CD4-positive, alpha-beta T cell treated with Interleukin-15 for 1 hour (primary cell): Measurements from ENCODE around the gene CEP95.

Experiments used
- DNase-seq: peaks from one replicate; pipeline ENCODE4 v3.0.0-alpha.2; 2020

Gene CEP95

GRCh38 chr17:64579917-64580316 is 73.1 kb downstream of the CEP95 start:
- no peak for DNase-seq

GRCh38 chr17:64580384-64581315 is 73.9 kb downstream of the CEP95 start:
- no peak for DNase-seq

- DNase-seq = no peak
Observed at GRCh38 chr17:64583038-64583437, 76.3 kb downstream of the CEP95 start.

GRCh38 chr17:64585146-64585545 is 78.4 kb downstream of the CEP95 start:
- no peak for DNase-seq
